MM.1S (cell line): Measurements from ENCODE around the gene LATS2.
"Not testable (repeated sequence)": the region's sequence is repeated elsewhere in the genome, so short reads cannot be mapped to it uniquely, and the experiment has no call there.

Experiments
- CTCF ChIP-seq: fragments of 300-600 bp; sonication (generic); IDR thresholded peaks from 2 replicates; pipeline ENCODE4 v1.5.1; 2016; ENCODE audit warnings: antibody characterized with exemption, low read length, mixed read lengths
- EZH2 ChIP-seq: fragments of 300-600 bp; sonication (generic); optimal IDR thresholded peaks from 2 replicates; pipeline ENCODE3; 2017; ENCODE audit warnings: low read depth, mild to moderate bottlenecking, antibody characterized with exemption, low read length, mixed read lengths

- not testable (repeated sequence) for TF ChIP-seq CTCF, EZH2
Measured at GRCh38 chr13:21049731-21050130, 11.7 kb downstream of the LATS2 start.
